Measurements from ENCODE around the gene CAMTA1.

GRCh38 chr1:6989212-6990159, 204.2 kb downstream of the CAMTA1 start:
- no peak for TF ChIP-seq MXI1 (IDR thresholded peaks at IDR 0.05; ENCODE audit: low read depth, low read length)
- no peak for TF ChIP-seq ZC3H8 (IDR thresholded peaks at IDR 0.05)
- no peak for TF ChIP-seq SPI1 (IDR thresholded peaks at IDR 0.05; ENCODE audit: borderline replicate concordance, low read depth, low read length)
- TF ChIP-seq USF1 (CRISPR knock-in tag; IDR thresholded peaks at IDR 0.05): no peak
- no peak for TF ChIP-seq POLR2AphosphoS5 (IDR thresholded peaks at IDR 0.05; ENCODE audit: control insufficient read depth, insufficient read depth, low read depth, low read length)
- TF ChIP-seq, protein P1, sequence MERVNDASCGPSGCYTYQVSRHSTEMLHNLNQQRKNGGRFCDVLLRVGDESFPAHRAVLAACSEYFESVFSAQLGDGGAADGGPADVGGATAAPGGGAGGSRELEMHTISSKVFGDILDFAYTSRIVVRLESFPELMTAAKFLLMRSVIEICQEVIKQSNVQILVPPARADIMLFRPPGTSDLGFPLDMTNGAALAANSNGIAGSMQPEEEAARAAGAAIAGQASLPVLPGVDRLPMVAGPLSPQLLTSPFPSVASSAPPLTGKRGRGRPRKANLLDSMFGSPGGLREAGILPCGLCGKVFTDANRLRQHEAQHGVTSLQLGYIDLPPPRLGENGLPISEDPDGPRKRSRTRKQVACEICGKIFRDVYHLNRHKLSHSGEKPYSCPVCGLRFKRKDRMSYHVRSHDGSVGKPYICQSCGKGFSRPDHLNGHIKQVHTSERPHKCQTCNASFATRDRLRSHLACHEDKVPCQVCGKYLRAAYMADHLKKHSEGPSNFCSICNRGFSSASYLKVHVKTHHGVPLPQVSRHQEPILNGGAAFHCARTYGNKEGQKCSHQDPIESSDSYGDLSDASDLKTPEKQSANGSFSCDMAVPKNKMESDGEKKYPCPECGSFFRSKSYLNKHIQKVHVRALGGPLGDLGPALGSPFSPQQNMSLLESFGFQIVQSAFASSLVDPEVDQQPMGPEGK (CRISPR knock-in tag; IDR thresholded peaks at IDR 0.05; ENCODE audit: borderline replicate concordance): no peak
- TF ChIP-seq MEIS2 (IDR thresholded peaks at IDR 0.05; ENCODE audit: partially characterized antibody): no peak
- TF ChIP-seq CBX5 (IDR thresholded peaks at IDR 0.05; ENCODE audit: borderline replicate concordance, low read depth): no peak
- no peak for TF ChIP-seq ESRRA (IDR thresholded peaks at IDR 0.05; ENCODE audit: borderline replicate concordance, low read depth)
- no peak for TF ChIP-seq NBN (IDR thresholded peaks at IDR 0.05; ENCODE audit: low read depth)
- TF ChIP-seq ZC3H4 (CRISPR knock-in tag; IDR thresholded peaks at IDR 0.05; ENCODE audit: borderline replicate concordance): no peak
- TF ChIP-seq PCBP2 (IDR thresholded peaks at IDR 0.05; ENCODE audit: low read depth, low read length, poor library complexity, severe bottlenecking): no peak
